ENCODE data around the gene CLDN10. TPM values are rescaled to one million over a fixed set of nuclear protein-coding genes. Genes with fewer than 3 reads are reported as not detected.

The CLDN10 gene
- total RNA-seq, 2 donors from 2014 or later = not detected

DNA sequence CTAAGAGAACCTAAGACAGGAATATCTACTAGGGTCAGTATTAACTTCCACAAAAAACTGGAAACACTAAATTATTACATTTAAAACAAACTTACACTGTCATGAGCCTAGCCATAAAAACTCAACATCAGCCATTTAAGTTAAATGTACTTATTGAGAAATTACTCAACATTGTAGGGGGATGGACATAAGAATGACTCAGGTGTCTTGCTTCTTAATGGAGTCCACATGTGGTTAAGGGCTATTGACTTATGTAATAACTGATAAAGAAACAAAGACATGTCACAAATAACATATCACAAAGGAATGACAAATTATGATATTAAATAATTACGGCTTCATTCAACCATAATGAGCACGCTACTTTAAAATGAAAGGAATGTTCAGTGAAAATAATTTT, 36.2 kb downstream of the CLDN10 start:
- H3K27ac Mint-ChIP-seq = no peak overlapping the region
- no peaks in the 10 kb centered on the region for H3K4me1 Mint-ChIP-seq (ENCODE audit: low read depth in 2 of 2)
- no peak overlapping the region for H3K4me3 Mint-ChIP-seq
- H3K9me3 Mint-ChIP-seq = no peaks in the 10 kb centered on the region
- H3K36me3 Mint-ChIP-seq = no peaks in the 10 kb centered on the region
- no peak for ATAC-seq
- peaks cover 11 to 15% of the 10 kb centered on the region in 2 donors for H3K27me3 Mint-ChIP-seq
- no peak for DNase-seq (ENCODE audit: low spot score)

DNA sequence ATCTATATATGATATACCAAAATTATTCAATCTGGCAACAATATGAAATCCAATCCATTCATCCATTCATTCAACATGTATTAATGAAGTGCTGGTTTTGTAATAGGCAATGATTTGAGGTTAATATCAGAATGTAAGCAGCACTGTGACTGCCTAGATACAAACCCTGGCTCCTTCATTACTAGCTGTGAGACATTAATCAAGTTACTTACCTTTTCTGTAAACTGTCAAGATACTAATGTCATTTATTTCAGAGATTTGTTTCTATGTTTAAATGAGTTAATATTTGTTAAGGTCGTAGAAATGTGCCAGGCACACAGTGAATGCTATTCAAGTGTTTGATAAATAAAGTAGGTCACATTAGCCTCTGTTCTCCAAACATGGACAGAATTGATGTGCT, 40.9 kb downstream of the CLDN10 start:
- no peak for DNase-seq (ENCODE audit: low spot score)
- no peaks in the 10 kb centered on the region for H3K36me3 Mint-ChIP-seq
- peaks cover 16 to 24% of the 10 kb centered on the region in 2 donors for H3K27me3 Mint-ChIP-seq
- ATAC-seq = no peak
- no peak overlapping the region for H3K4me3 Mint-ChIP-seq
- H3K27ac Mint-ChIP-seq = no peak overlapping the region
- no peaks in the 10 kb centered on the region for H3K4me1 Mint-ChIP-seq (ENCODE audit: low read depth in 2 of 2)
- H3K9me3 Mint-ChIP-seq = no peaks in the 10 kb centered on the region

DNA sequence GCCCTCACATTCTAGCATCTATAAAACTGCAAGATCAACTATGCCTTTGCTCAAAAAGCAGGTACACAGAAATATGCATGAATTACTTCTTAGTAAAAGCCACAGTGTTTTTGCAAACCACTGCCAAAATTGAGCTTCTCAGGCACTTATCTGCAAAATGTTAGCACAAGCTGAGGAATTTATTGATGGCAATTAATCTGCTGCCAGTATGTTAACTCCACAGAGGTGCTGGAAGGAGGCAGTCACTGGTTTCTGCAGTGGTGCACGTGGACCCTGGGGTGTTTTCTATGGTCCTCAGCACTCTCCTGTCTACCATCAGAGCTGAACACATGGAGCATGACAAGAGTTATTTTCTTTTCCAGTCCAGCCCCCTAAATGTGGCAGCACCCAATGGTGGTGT, 44.2 kb downstream of the CLDN10 start:
- H3K9me3 Mint-ChIP-seq = no peaks in the 10 kb centered on the region
- H3K36me3 Mint-ChIP-seq = no peaks in the 10 kb centered on the region

DNA sequence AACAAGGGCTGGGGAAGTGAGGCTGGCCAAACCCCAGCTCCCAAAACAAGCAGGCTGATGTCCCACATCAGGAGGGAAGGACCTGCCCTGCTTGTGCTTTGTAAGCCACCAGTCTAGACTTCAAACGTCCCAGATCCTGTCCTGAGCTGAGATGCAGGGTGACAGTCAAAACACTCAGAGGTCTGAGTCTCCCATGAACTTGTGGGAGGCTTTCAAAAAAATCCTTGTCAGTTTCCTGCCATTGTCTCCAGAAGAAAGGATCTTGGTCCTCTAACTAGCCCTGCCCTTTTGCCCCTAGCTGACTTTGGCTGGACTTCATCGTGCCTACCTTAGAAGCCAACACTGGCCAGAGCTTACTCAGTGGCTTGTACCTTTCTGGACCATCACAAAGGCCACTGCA, 48.7 kb downstream of the CLDN10 start:
- DNase-seq (ENCODE audit: low spot score) (no peak), ATAC-seq (peak in 1 of 2 donors; percentile 28)
- H3K27me3 Mint-ChIP-seq = peaks cover 14 to 35% of the 10 kb centered on the region in 2 donors
- H3K4me1 Mint-ChIP-seq (ENCODE audit: low read depth in 2 of 2) = no peaks in the 10 kb centered on the region
- H3K36me3 Mint-ChIP-seq = no peaks in the 10 kb centered on the region
- H3K4me3 Mint-ChIP-seq = no peak overlapping the region
- no peaks in the 10 kb centered on the region for H3K9me3 Mint-ChIP-seq
- no peak overlapping the region for H3K27ac Mint-ChIP-seq

More for the DNA sequence above, 44.2 kb downstream of the CLDN10 start:
- DNase-seq (ENCODE audit: low spot score) (no peak), ATAC-seq (no peak)
- no peak overlapping the region for H3K27ac Mint-ChIP-seq
- no peak overlapping the region for H3K4me3 Mint-ChIP-seq
- no peaks in the 10 kb centered on the region for H3K4me1 Mint-ChIP-seq (ENCODE audit: low read depth in 2 of 2)
- H3K27me3 Mint-ChIP-seq = peaks cover 8 to 32% of the 10 kb centered on the region in 2 donors

DNA sequence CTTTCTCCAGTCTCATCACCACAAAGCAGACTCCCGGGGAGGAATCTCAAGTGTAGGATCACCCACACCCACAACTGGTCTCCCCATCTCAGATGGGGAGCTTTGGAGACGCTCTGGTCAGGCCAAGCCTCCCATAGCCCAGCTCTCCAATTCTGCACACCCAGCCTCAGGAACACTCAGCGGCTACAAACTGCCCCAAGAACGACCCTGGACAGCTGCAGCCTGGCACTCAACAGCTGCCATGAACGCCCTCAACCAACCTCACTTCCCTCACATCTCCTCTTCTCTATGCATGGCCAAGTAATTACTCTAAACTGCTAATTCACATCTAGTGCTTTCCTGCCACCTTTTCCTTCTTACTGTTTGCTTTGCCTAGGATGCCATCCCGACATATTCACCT, 49.4 kb downstream of the CLDN10 start:
- no peaks in the 10 kb centered on the region for H3K36me3 Mint-ChIP-seq
- H3K4me3 Mint-ChIP-seq = no peak overlapping the region
- no peaks in the 10 kb centered on the region for H3K9me3 Mint-ChIP-seq
- no peak for ATAC-seq
- no peak overlapping the region for H3K27ac Mint-ChIP-seq
- peaks cover 11 to 33% of the 10 kb centered on the region in 2 donors for H3K27me3 Mint-ChIP-seq
- no peak for DNase-seq (ENCODE audit: low spot score)
- H3K4me1 Mint-ChIP-seq (ENCODE audit: low read depth in 2 of 2) = no peaks in the 10 kb centered on the region

DNA sequence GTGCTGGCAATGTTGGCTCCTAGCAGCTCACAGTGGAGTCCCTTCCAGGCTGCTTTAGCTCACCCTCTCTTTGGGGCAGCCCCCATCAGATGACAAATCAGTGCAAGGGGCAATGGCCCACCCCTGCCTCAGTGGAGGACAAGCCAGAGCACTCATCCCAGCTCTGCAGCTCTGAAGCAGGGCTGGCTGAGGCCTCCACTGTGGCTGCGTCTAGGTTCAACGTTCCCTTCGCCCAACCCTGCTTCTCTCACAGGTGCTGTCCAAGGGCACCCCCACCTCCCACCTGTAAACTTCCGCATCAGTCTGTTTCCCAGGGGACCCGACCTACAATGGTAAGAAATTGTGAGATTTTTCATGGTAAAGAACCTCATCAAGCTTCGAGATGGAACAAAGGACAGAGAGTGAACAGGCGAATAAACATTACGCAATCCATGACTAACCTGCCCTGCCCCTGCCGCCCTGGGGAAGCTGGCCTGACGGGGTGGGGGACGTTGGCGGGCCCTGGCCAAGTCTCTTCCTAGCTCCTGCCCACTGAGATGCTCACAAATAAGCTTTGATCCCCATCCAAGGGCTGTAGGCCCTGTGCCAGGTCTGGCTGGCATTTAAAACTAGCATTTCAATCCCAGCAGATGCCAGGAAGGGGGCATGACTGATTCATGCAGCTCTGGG, 51.5 kb downstream of the CLDN10 start:
- H3K27ac Mint-ChIP-seq = no peak overlapping the region
- peak in 1 of 2 donors; percentile 38 for ATAC-seq
- no peak for DNase-seq (ENCODE audit: low spot score)
- H3K9me3 Mint-ChIP-seq = no peaks in the 10 kb centered on the region
- H3K27me3 Mint-ChIP-seq = peaks cover 17 to 33% of the 10 kb centered on the region in 2 donors
- H3K4me1 Mint-ChIP-seq (ENCODE audit: low read depth in 2 of 2) = peaks cover 0 to 4% of the 10 kb centered on the region in 2 donors
- no peaks in the 10 kb centered on the region for H3K36me3 Mint-ChIP-seq
- H3K4me3 Mint-ChIP-seq = no peak overlapping the region

DNA sequence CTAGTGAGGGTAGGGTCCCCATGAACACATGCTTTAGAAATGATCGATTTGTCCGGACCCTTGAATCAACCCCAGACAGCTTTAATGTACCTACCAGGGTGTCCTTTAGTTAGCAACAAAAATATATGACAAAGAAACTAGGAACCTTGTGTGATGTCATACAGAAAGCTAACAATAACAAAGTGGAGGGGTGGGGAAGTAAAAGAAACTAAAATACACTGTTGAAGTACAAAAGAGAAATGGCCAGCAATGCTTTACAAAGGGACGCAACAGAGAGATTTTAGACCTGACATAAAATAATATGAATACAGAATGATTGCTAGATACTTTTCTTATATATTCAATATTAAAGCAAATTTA, 52.0 kb downstream of the CLDN10 start:
- peaks cover 17 to 28% of the 10 kb centered on the region in 2 donors for H3K27me3 Mint-ChIP-seq

DNA sequence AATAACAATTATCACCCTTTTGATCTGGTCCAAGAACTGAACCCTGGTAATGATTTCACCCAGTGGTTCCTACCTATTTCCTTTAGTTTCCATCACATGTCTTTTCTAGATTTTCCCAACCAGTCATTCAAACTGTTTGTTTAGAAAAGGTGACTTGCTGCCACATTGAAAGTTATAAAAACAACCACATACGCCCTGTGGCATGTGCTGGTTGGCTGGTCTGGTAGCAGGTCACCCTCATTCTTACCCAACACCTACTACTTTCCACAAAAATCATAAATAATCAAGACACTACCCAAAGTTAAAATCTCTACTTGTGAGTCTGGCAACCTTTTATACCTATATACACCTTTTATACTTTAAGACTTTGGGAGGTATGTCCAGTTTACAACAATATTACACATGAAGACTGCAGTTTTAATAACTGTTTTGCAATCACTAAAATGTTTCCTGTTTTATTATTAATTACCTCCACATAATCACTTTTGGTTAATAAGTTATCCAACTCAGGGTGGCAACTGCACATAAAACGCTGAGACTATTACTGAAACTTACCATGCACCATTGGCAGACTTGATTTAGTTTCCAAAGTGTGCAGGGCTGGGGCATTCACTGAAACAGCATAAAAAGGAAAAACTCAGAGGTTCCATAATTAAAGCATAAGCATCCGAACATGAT, 53.1 kb downstream of the CLDN10 start:
- DNase-seq (ENCODE audit: low spot score) (no peak), ATAC-seq (no peak)
- Mint-ChIP-seq H3K27me3 (peaks cover 17 to 22% of the 10 kb centered on the region in 2 donors), H3K9me3 (no peaks in the 10 kb centered on the region), H3K4me3 (no peak overlapping the region), H3K4me1 (ENCODE audit: low read depth in 2 of 2) (peaks cover 0 to 4% of the 10 kb centered on the region in 2 donors), H3K27ac (no peak overlapping the region), H3K36me3 (no peaks in the 10 kb centered on the region)

More for the DNA sequence above, 52.0 kb downstream of the CLDN10 start:
- Mint-ChIP-seq H3K27ac (no peak overlapping the region), H3K9me3 (no peaks in the 10 kb centered on the region), H3K4me1 (ENCODE audit: low read depth in 2 of 2) (peaks cover 0 to 4% of the 10 kb centered on the region in 2 donors), H3K36me3 (no peaks in the 10 kb centered on the region), H3K4me3 (no peak overlapping the region)
- no peak for DNase-seq (ENCODE audit: low spot score)
- ATAC-seq = no peak

DNA sequence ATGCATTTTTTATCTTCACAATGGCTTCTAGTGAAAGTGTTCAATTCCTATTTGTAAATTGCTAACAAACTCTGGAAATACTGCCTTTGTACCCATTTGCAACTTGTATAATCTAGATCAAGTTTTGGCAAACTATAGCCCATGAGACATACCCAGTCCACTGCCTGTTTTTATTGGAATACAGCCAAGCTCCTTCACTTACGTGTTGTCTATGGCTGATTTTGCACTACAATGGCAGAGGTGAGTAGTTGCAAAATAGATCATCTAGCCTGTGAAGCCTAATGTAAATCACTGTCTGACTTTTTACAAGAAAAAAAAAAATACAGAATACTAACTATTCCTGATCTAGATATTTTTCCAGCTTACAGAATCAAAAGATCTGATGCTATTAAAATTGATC, 54.8 kb downstream of the CLDN10 start:
- no peaks in the 10 kb centered on the region for H3K9me3 Mint-ChIP-seq
- H3K27me3 Mint-ChIP-seq = peaks cover 10 to 12% of the 10 kb centered on the region in 2 donors
- no peak overlapping the region for H3K4me3 Mint-ChIP-seq
- H3K27ac Mint-ChIP-seq = no peak overlapping the region
- ATAC-seq (no peak), DNase-seq (ENCODE audit: low spot score) (no peak)
- peaks cover 0 to 4% of the 10 kb centered on the region in 2 donors for H3K4me1 Mint-ChIP-seq (ENCODE audit: low read depth in 2 of 2)
- no peaks in the 10 kb centered on the region for H3K36me3 Mint-ChIP-seq

DNA sequence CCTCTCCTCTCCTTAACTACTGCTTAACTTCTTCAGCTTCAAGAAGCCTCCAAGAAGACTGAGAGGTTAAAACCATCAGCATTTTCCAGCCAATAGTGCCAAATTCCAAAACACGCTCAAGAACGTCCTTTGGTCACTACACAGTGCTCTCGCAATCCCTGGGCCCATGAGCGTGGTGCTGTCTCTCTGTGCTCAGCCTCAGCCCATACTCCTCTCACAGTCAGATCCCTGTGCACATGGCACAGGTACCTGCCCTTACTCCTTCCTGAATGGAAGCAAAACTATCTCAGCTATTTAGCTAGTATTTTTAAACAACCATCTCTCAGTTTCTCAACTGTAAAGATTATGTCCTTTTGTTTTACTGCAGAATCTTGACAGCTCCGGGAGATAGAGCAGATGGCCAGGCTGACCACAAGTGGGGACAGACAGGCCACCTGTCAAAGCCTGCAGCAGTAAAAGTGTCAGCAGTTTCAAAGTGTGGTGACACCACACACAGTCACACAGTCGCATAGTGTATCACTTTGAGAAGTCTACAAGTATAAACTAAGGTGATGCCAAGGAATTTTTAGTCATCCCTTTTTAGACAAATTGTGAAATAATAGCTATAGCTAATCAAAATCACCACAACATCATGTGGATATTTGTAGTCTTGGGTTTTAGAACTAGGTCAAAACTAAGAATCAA, 56.3 kb downstream of the CLDN10 start:
- no peak overlapping the region for H3K4me3 Mint-ChIP-seq
- peaks cover 0 to 4% of the 10 kb centered on the region in 2 donors for H3K4me1 Mint-ChIP-seq (ENCODE audit: low read depth in 2 of 2)
- no peak for DNase-seq (ENCODE audit: low spot score)
- no peaks in the 10 kb centered on the region for H3K36me3 Mint-ChIP-seq
- H3K27ac Mint-ChIP-seq = no peak overlapping the region
- no peak for ATAC-seq
- H3K9me3 Mint-ChIP-seq = no peaks in the 10 kb centered on the region
- peaks cover 9 to 11% of the 10 kb centered on the region in 2 donors for H3K27me3 Mint-ChIP-seq

DNA sequence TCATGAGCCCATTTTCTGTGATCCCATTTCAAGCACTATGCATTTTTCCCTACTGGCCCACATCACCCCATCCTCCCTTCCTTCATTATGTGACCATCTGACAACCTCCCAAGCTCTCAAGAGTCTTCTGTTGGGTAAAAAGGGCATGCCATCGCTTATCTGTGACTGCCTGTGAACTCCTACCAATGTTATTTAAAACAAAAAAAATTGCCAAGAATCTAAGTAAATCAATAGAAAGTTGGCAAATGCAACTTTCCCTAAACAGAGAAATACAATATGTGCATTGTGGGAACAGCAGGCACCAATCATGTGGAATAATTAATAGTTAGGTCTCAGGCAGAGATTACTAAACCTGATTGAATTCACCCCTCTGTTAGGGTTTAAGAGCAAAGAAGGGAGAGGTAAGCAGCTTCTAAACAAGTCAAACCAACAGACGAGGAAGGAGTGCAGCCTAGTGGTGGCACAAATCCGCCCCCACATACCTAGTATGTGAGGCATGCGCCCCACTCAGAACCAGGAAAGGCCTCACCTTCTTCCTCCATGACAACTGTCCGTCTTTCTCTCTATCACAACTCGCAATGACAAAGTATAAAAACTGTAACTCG, 62.2 kb downstream of the CLDN10 start:
- Mint-ChIP-seq H3K4me3 (no peak overlapping the region), H3K36me3 (no peaks in the 10 kb centered on the region), H3K9me3 (no peaks in the 10 kb centered on the region), H3K27me3 (peaks cover 4 to 38% of the 10 kb centered on the region in 2 donors), H3K27ac (no peak overlapping the region), H3K4me1 (ENCODE audit: low read depth in 2 of 2) (no peaks in the 10 kb centered on the region)
- DNase-seq (ENCODE audit: low spot score) (no peak), ATAC-seq (no peak)

DNA sequence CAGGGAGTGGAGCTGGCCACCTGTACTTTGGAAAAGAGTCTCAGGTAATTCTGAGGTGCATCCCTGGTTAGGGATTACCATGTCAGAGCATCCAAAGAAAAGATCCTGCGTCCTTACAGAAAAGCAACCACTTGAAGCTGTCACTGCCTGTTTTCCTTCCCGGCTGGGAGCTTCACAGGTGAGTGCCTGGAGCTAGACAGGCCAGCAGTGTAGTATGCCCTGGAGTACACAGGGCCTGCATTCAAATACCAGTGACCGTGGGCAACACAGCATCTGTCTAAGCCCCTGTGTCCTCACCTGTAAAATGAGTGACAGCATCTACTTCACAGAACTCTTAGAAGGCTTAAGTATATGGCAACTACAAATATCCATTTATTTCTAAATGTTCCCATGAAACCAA, 63.0 kb downstream of the CLDN10 start:
- no peaks in the 10 kb centered on the region for H3K36me3 Mint-ChIP-seq
- no peak overlapping the region for H3K27ac Mint-ChIP-seq
- no peaks in the 10 kb centered on the region for H3K9me3 Mint-ChIP-seq
- ATAC-seq = no peak
- no peaks in the 10 kb centered on the region for H3K4me1 Mint-ChIP-seq (ENCODE audit: low read depth in 2 of 2)
- peaks cover 4 to 38% of the 10 kb centered on the region in 2 donors for H3K27me3 Mint-ChIP-seq
- DNase-seq (ENCODE audit: low spot score) = no peak
- no peak overlapping the region for H3K4me3 Mint-ChIP-seq

DNA sequence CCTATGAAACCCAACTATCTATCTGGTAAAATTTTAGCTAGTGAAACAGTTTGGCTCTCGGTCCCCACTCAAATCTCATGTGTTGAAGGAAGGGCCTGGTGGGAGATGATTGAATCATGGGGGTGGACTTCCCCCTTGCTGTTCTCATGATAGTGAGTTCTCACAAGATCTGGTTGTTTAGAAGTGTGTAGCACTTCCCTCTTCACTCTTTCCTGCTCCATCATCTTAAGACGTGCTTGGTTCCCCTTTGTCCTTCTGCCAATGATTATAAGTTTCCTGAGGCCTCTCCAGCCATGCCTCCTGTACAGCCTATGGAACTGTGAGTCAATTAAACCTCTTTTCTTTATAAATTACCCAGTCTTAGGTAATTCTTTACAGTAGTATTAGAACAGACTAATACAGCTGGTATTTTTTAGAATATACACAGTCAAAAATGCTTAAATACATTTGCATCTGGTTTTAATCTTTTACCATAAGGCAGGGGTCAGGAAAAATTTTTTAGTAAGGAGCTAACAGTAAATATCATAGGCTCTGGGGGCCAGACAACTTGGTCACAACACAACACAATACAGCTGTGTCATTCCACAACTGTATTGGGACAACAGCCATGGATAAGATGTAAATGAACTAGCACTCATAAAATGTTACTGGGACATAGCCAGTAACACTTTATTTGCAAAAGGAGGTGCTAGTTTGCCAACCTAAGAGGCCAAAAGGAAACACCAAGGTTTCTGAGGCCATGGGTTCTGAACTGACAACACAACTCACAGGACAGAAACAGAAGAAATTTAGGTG, 67.7 kb downstream of the CLDN10 start:
- no peaks in the 10 kb centered on the region for H3K9me3 Mint-ChIP-seq
- H3K27me3 Mint-ChIP-seq = peaks cover 20 to 40% of the 10 kb centered on the region in 2 donors
- H3K4me3 Mint-ChIP-seq = no peak overlapping the region
- H3K27ac Mint-ChIP-seq = no peak overlapping the region
- H3K36me3 Mint-ChIP-seq = no peaks in the 10 kb centered on the region
- no peaks in the 10 kb centered on the region for H3K4me1 Mint-ChIP-seq (ENCODE audit: low read depth in 2 of 2)
- no peak for DNase-seq (ENCODE audit: low spot score)
- ATAC-seq = no peak

All from natural killer cell treated with Interleukin-12 subunit alpha and Interleukin-12 subunit beta and Interleukin-15 and Interleukin-18, amount 100 ng/mL, for 72 hours (primary cell).